Measurements from ENCODE around the gene DEAF1.

The DEAF1 gene

GRCh38 chr11:645536-645935 lies 49.5 kb downstream of the DEAF1 start:
- no peak for DNase-seq (ENCODE audit: low spot score)

GRCh38 chr11:643849-644738 lies 50.9 kb downstream of the DEAF1 start:
- no peak for DNase-seq (ENCODE audit: low spot score)

- no peak for DNase-seq (ENCODE audit: low spot score)
Observed at GRCh38 chr11:643366-643765, 51.7 kb downstream of the DEAF1 start.

GRCh38 chr11:641806-642370 lies 53.1 kb downstream of the DEAF1 start:
- no peak for DNase-seq (ENCODE audit: low spot score)

- no peak for DNase-seq (ENCODE audit: low spot score)
Observed at GRCh38 chr11:640021-640706, 54.9 kb downstream of the DEAF1 start.

- DNase-seq (ENCODE audit: low spot score), result no peak
Observed at GRCh38 chr11:639332-639955, 55.6 kb downstream of the DEAF1 start.

GRCh38 chr11:638631-639331 lies 56.2 kb downstream of the DEAF1 start:
- no peak for DNase-seq (ENCODE audit: low spot score)

GRCh38 chr11:637593-638521 lies 57.2 kb downstream of the DEAF1 start:
- DNase-seq (ENCODE audit: low spot score), result no peak

- DNase-seq (ENCODE audit: low spot score), result no peak
Observed at GRCh38 chr11:637333-637592, 57.8 kb downstream of the DEAF1 start.

- no peak for DNase-seq (ENCODE audit: low spot score)
Observed at GRCh38 chr11:636511-637332, 58.3 kb downstream of the DEAF1 start, which contains the start of gene DRD4. Gene DRD4 (plus strand): TSS chr11:637269. CDS start chr11:637305, 36 bp downstream.

- no peak for DNase-seq (ENCODE audit: low spot score)
Observed at GRCh38 chr11:635945-636510, 59.0 kb downstream of the DEAF1 start.

- DNase-seq (ENCODE audit: low spot score), result no peak
Observed at GRCh38 chr11:630871-631270, 64.2 kb downstream of the DEAF1 start.

- no peak for DNase-seq (ENCODE audit: low spot score)
Observed at GRCh38 chr11:629237-629583, 65.8 kb downstream of the DEAF1 start.

GRCh38 chr11:628056-628455 lies 67.0 kb downstream of the DEAF1 start:
- no peak for DNase-seq (ENCODE audit: low spot score)

- DNase-seq (ENCODE audit: low spot score), result no peak
Observed at GRCh38 chr11:627308-627576, 67.8 kb downstream of the DEAF1 start.

GRCh38 chr11:626475-627307 lies 68.3 kb downstream of the DEAF1 start, which contains the start of gene SCT:
Gene SCT (minus strand): TSS chr11:627181. CDS start chr11:627143, 38 bp downstream.
- no peak for DNase-seq (ENCODE audit: low spot score)

GRCh38 chr11:625636-626268 lies 69.3 kb downstream of the DEAF1 start:
- no peak for DNase-seq (ENCODE audit: low spot score)

Data from germinal center (tissue), 1 donor.